H1 (cell line): ENCODE measurements around the gene MYDGF. TPM values are rescaled to one million over a fixed set of nuclear protein-coding genes. Genes with fewer than 3 reads are reported as not detected.
A peak's percentile ranks its signal among the peaks of the same experiment; 100 is the strongest.

Experiments used
- CTCF ChIA-PET: fragments of 300-600 bp; sonication (Branson Sonifier 250); formaldehyde crosslinking; loops from one replicate; lab custom pipeline; 2021; ENCODE audit not compliant: partially characterized antibody; lab: Charles Lee
- POLR2A ChIA-PET: fragments of 300-600 bp; sonication (Branson Sonifier 250); formaldehyde crosslinking; loops from one replicate; lab custom pipeline; 2021; ENCODE audit warnings: inconsistent platforms; ENCODE audit not compliant: partially characterized antibody; lab: Charles Lee
- DNase-seq, 2 experiments: peaks; one replicate each; pipeline versions ENCODE4 v3.0.0 to v3.0.0-alpha.2; 2010 to 2022; ENCODE audit warnings: low spot score in 2 of 2, low read depth in 1 of 2, mixed read lengths in 1 of 2
- FAIRE-seq: peaks from 2 replicates; lab custom pipeline; 2011; peaks lifted over from hg19 to GRCh38; lab: Jason Lieb, UNC
- H2AFZ ChIP-seq: 2 replicates; pipeline ENCODE4 v1.8.1; 2012; ENCODE audit warnings: low read length, inconsistent platforms
- H2AK5ac ChIP-seq: 2 replicates; pipeline ENCODE4 v1.6.1; 2013; ENCODE audit warnings: low read depth, low read length
- H2BK120ac ChIP-seq: replicated peaks from 2 replicates; pipeline ENCODE3; 2013; ENCODE audit warnings: low read depth, low read length, inconsistent platforms
- H2BK12ac ChIP-seq: 2 replicates; pipeline ENCODE4 v1.6.1; 2013; ENCODE audit warnings: low read depth, low read length
- H2BK15ac ChIP-seq: 2 replicates; pipeline ENCODE4 v1.6.1; 2013; ENCODE audit warnings: low read length
- H2BK20ac ChIP-seq: 2 replicates; pipeline ENCODE4 v1.6.1; 2013; ENCODE audit warnings: low read length
- H2BK5ac ChIP-seq: 2 replicates; pipeline ENCODE4 v1.6.1; 2013; ENCODE audit warnings: low read depth, low read length
- H3K14ac ChIP-seq: 2 replicates; pipeline ENCODE4 v1.6.1; 2013; ENCODE audit warnings: inconsistent platforms; ENCODE audit not compliant: insufficient read length
- H3K18ac ChIP-seq: 2 replicates; pipeline ENCODE4 v1.6.1; 2013; ENCODE audit warnings: low read length; ENCODE audit errors: extremely low read depth
- H3K23ac ChIP-seq: 2 replicates; pipeline ENCODE4 v1.6.1; 2013; ENCODE audit warnings: inconsistent platforms; ENCODE audit not compliant: insufficient read length
- H3K23me2 ChIP-seq: 2 replicates; pipeline ENCODE4 v1.6.1; 2013; ENCODE audit warnings: low read depth, low read length
- H3K27ac ChIP-seq: 2 replicates; pipeline ENCODE4 v1.6.1; 2011; ENCODE audit warnings: low read depth, low read length, inconsistent platforms
- H3K27me3 ChIP-seq, 4 experiments: replicated peaks in 1 of 4; 1 replicate in 1 of 4; 2 replicates in 3 of 4; pipeline versions ENCODE4 v1.6.1 to v1.8.1; 2011 to 2013; ENCODE audit warnings: low read length in 3 of 4, mild to moderate bottlenecking in 3 of 4, inconsistent platforms in 2 of 4, mixed read lengths in 2 of 4, moderate library complexity in 1 of 4; ENCODE audit not compliant: control insufficient read depth in 3 of 4, insufficient read depth in 3 of 4; ENCODE audit errors: extremely low read depth in 1 of 4
- H3K36me3 ChIP-seq, 4 experiments: 2 replicates each; pipeline versions ENCODE4 v1.6.1 to v1.8.1; 2011 to 2013; ENCODE audit warnings: mild to moderate bottlenecking in 4 of 4, low read length in 3 of 4, moderate library complexity in 2 of 4, control low read depth in 1 of 4, inconsistent platforms in 1 of 4; ENCODE audit not compliant: insufficient read depth in 4 of 4, control insufficient read depth in 2 of 4
- H3K4ac ChIP-seq: replicated peaks from 2 replicates; pipeline ENCODE3; 2013; ENCODE audit warnings: low read length, low read depth, mixed read lengths, inconsistent platforms; ENCODE audit not compliant: insufficient read length
- H3K4me1 ChIP-seq, 4 experiments: replicated peaks in 1 of 4; 1 replicate in 1 of 4; 2 replicates in 3 of 4; pipeline versions ENCODE4 v1.6.1 to v1.8.1; 2011 to 2013; ENCODE audit warnings: low read length in 3 of 4, inconsistent platforms in 2 of 4, mixed read lengths in 1 of 4; ENCODE audit not compliant: insufficient read depth in 4 of 4, control insufficient read depth in 3 of 4
- H3K4me2 ChIP-seq, 2 experiments: 2 replicates each; pipeline versions ENCODE4 v1.6.1 to v1.8.1; 2011 to 2013; ENCODE audit warnings: low read depth in 2 of 2, low read length in 2 of 2, control low read depth in 1 of 2, inconsistent platforms in 1 of 2, mild to moderate bottlenecking in 1 of 2; ENCODE audit not compliant: insufficient read depth in 1 of 2
- H3K4me3 ChIP-seq, 4 experiments: fragments of 200-600, 300-600 bp in 1 of 4; sonication (generic), shearing (Covaris generic), sonication (Bioruptor Twin) in 1 of 4; 2 replicates each; pipeline versions ENCODE4 v1.5.1 to v1.8.1; 2011 to 2016; ENCODE audit warnings: low read length in 4 of 4, low read depth in 3 of 4, control low read depth in 2 of 4, inconsistent platforms in 2 of 4, mild to moderate bottlenecking in 2 of 4, mixed read lengths in 1 of 4, moderate library complexity in 1 of 4; ENCODE audit not compliant: insufficient read depth in 2 of 4; ENCODE audit errors: extremely low read depth in 1 of 4
- H3K56ac ChIP-seq: replicated peaks from 2 replicates; pipeline ENCODE3; 2013; ENCODE audit warnings: low read depth, mild to moderate bottlenecking, mixed read lengths, low read length, inconsistent platforms; ENCODE audit not compliant: insufficient read length
- H3K79me1 ChIP-seq: 2 replicates; pipeline ENCODE4 v1.6.1; 2013; ENCODE audit warnings: low read depth, low read length, control low read depth
- H3K79me2 ChIP-seq, 2 experiments: 2 replicates each; pipeline versions ENCODE4 v1.6.1 to v1.8.1; 2012 to 2013; ENCODE audit warnings: low read length in 2 of 2, mild to moderate bottlenecking in 2 of 2, inconsistent platforms in 1 of 2; ENCODE audit not compliant: insufficient read depth in 2 of 2, control insufficient read depth in 1 of 2
- H3K9ac ChIP-seq, 4 experiments: replicated peaks in 1 of 4; 1 replicate in 1 of 4; 2 replicates in 3 of 4; pipeline versions ENCODE4 v1.6.1 to v1.8.1; 2011 to 2013; ENCODE audit warnings: low read depth in 3 of 4, low read length in 3 of 4, control low read depth in 2 of 4, mild to moderate bottlenecking in 2 of 4, moderate library complexity in 2 of 4, inconsistent platforms in 1 of 4; ENCODE audit errors: extremely low read depth in 1 of 4
- H3K9me3 ChIP-seq, 2 experiments: 2 replicates each; pipeline versions ENCODE4 v1.6.1 to v1.8.1; 2012 to 2013; ENCODE audit warnings: mild to moderate bottlenecking in 2 of 2, moderate library complexity in 2 of 2, control low read depth in 1 of 2, inconsistent platforms in 1 of 2, low read depth in 1 of 2, low read length in 1 of 2, mixed read lengths in 1 of 2; ENCODE audit not compliant: insufficient read depth in 2 of 2
- H4K20me1 ChIP-seq, 2 experiments: replicated peaks in 1 of 2; 2 replicates each; pipeline versions ENCODE3 to v1.8.1; 2011 to 2013; ENCODE audit warnings: inconsistent platforms in 2 of 2, low read length in 2 of 2, mild to moderate bottlenecking in 1 of 2; ENCODE audit not compliant: insufficient read depth in 2 of 2, control insufficient read depth in 1 of 2
- H4K5ac ChIP-seq: 2 replicates; pipeline ENCODE4 v1.6.1; 2013; ENCODE audit warnings: low read length, low read depth, mixed read lengths, inconsistent platforms; ENCODE audit not compliant: insufficient read length
- H4K8ac ChIP-seq: 2 replicates; pipeline ENCODE4 v1.8.0; 2013; ENCODE audit warnings: mild to moderate bottlenecking, moderate library complexity, low read length, inconsistent platforms; ENCODE audit not compliant: insufficient read depth; ENCODE audit errors: extremely low read depth
- H4K91ac ChIP-seq: replicated peaks from 2 replicates; pipeline ENCODE3; 2013; ENCODE audit warnings: low read length, mixed read lengths, inconsistent platforms; ENCODE audit not compliant: insufficient read length
- CBX8 ChIP-seq: fragments of 300-800, 300-1000 bp; sonication (generic); IDR thresholded peaks from 2 replicates; pipeline ENCODE4 v1.7.1; 2016; ENCODE audit warnings: low read depth, low read length, borderline replicate concordance
- CTCF ChIP-seq, 3 experiments: IDR thresholded peaks; 1 replicate in 2 of 3; 2 replicates in 1 of 3; pipeline versions ENCODE4 v1.5.1 to v1.6.1; 2011; ENCODE audit warnings: low read length in 3 of 3, mild to moderate bottlenecking in 3 of 3, inconsistent platforms in 2 of 3, low read depth in 1 of 3, moderate library complexity in 1 of 3; ENCODE audit not compliant: insufficient read depth in 1 of 3; ENCODE audit errors: control extremely low read depth in 1 of 3
- WGBS, 2 experiments: shearing (Covaris generic) in 1 of 2; methylation state at CpG; one replicate each; pipeline versions ENCODE4 v1.1.6 to v1.1.7; 2013 to 2015; ENCODE audit warnings: low lambda C conversion rate in 2 of 2, mixed read lengths in 2 of 2, inconsistent platforms in 1 of 2, low coverage in 1 of 2, missing lambda C conversion rate in 1 of 2; ENCODE audit not compliant: insufficient replicate concordance in 2 of 2, insufficient coverage in 1 of 2, insufficient read length in 1 of 2; ENCODE audit errors: extremely low coverage in 1 of 2, missing lambda C conversion rate in 1 of 2; 5-methylcytosine and 5-hydroxymethylcytosine counted together
- polyA plus RNA-seq, 7 experiments: library from polyadenylated mRNA; depleted of rRNA in 3 of 7; stranded (reverse) in 5 of 7; unstranded in 2 of 7; fragments of >200 nt in 5 of 7; fragments of 200-250 nt in 2 of 7; gene quantifications; 1 replicate in 5 of 7; 2 replicates in 1 of 7; 4 replicates in 1 of 7; pipeline versions ENCODE4 v1.2.1 to v1.2.3, GENCODE V29; 2011 to 2013; ENCODE audit warnings: missing spikeins in 2 of 7, mixed read lengths in 2 of 7
- total RNA-seq: library from RNA; stranded (reverse); fragmentation: NEBNext Ultra II Directional; extraction: Animal tissue kit (Norgen Biotek cat#: 25700); gene quantifications from 2 replicates; pipeline ENCODE4 v1.2.1, GENCODE V29; 2021

The MYDGF gene
- total and polyA plus RNA-seq, 2 of the 8 experiments (the other 6 are each of a cell fraction or from before 2014, with no cell fraction given), result 40.6 to 51.1 TPM

GRCh38 chr19:4622695-4623421 is 47.3 kb downstream of the MYDGF start:
- FAIRE-seq, result no peak
- Histone ChIP-seq H4K8ac (no peak overlapping the region; the same call in 1 of the 2 replicates), H4K91ac (no peak overlapping the region), H3K4me1 (peaks cover 0 to 3% (median 0%) of the 10 kb centered on the region in 4 experiments; a peak in 4 of 7 replicates), H2BK12ac (no peak overlapping the region), H3K27ac (no peak overlapping the region), H3K9me3 (no peaks in the 10 kb centered on the region), H2BK15ac (peak overlapping the region; percentile 75), H3K79me1 (no peaks in the 10 kb centered on the region), H3K79me2 (no peaks in the 10 kb centered on the region), H3K56ac (no peak overlapping the region), H4K20me1 (no peaks in the 10 kb centered on the region), H3K23me2 (no peaks in the 10 kb centered on the region), H3K14ac (no peak overlapping the region), H4K5ac (no peak overlapping the region), H3K18ac (no peak overlapping the region), H3K23ac (no peak overlapping the region), H2BK120ac (no peak overlapping the region), H2AFZ (no peak overlapping the region), H3K4me2 (no peak overlapping the region), H3K4ac (no peak overlapping the region), H3K36me3 (no peaks in the 10 kb centered on the region), H2BK20ac (no peak overlapping the region), H3K9ac (no peak overlapping the region), H3K27me3 (peaks cover 0 to 2% (median 0%) of the 10 kb centered on the region in 4 experiments; a peak in 2 of 7 replicates), H2AK5ac (no peak overlapping the region), H3K4me3 (no peak overlapping the region), H2BK5ac (no peak overlapping the region)
- ChIA-PET CTCF (interaction anchor here (0.6 to 16.3 kb wide), 12 partner anchors 9 to 166 kb away, joined by 3 to 316 read pairs (median 7); partner anchors contain the start of gene PLIN5), POLR2A (interaction anchor here (1.1 to 1.6 kb wide), 2 partner anchors 9 to 68 kb away, joined by 3 read pairs; no protein-coding TSS in a partner anchor)
- 73% methylated on average over 12 of the region's 12 CpGs; no CpG with 5 or more reads in 1 of the 2 experiments for WGBS, 2 experiments
- DNase-seq, result no peak
- TF ChIP-seq CBX8 (no peak), CTCF (IDR thresholded peaks at IDR 0.05; ENCODE audit: control extremely low read depth in 1 of 3, insufficient read depth in 1 of 3, low read depth in 1 of 3, low read length in 3 of 3) (peak in 1 of 3 experiments; percentile 10; a peak in 1 of 4 replicates)
